NT2/D1 (cell line): ENCODE results near the gene RNF2.

Experiments used
- SUZ12 ChIP-seq: IDR thresholded peaks from 2 replicates; pipeline ENCODE4 v1.6.1; 2011; ENCODE audit not compliant: insufficient read length, insufficient read depth; ENCODE audit errors: extremely low read depth
- YY1 ChIP-seq: IDR thresholded peaks from 2 replicates; pipeline ENCODE4 v1.6.1; 2011; ENCODE audit not compliant: insufficient read length, insufficient read depth
- ZNF274 ChIP-seq: IDR thresholded peaks from 2 replicates; pipeline ENCODE4 v1.6.1; 2011; ENCODE audit warnings: mild to moderate bottlenecking, low read depth, low read length

DNA sequence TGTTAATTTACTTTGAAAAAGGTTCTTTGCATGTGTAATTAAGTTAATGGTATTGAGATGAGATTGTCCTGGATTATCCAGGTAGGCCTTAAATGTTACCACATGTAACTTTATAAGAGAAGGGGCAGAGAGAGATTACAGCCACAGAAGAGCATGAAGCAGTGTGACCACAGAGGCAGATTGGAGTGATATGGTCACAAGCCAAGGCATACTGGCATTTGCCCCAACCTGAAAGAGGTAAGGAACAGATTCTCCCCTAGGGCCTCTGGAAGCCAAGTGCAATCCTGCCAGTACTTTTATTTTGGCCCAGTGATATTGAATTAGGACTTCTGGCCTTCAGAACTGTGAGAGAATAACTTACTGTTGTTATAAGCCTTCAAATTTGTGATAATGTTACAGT lies 23.0 kb downstream of the RNF2 start:
- TF ChIP-seq YY1 (no peak), ZNF274 (no peak), SUZ12 (no peak)
